Neutrophil (primary cell): ENCODE measurements around the gene KDM5B.

ENCODE experiments used
- H3K27ac ChIP-seq: fragments of 200-600 bp; sonication (generic); 2 replicates; pipeline ENCODE4 v1.5.1; 2016; ENCODE audit warnings: mild to moderate bottlenecking, moderate library complexity
- H3K27me3 ChIP-seq: fragments of 200-600 bp; sonication (generic); 2 replicates; pipeline ENCODE4 v1.6.0; 2016; ENCODE audit warnings: mild to moderate bottlenecking
- H3K36me3 ChIP-seq: fragments of 200-600 bp; sonication (generic); 2 replicates; pipeline ENCODE4 v1.5.1; 2017
- H3K4me1 ChIP-seq, 2 experiments: fragments of 200-600 bp in 1 of 2; sonication (generic) in 1 of 2; 1 replicate in 1 of 2; 2 replicates in 1 of 2; pipeline versions ENCODE4 v1.5.1 to v1.6.1; 2013 to 2016; ENCODE audit warnings: low read depth in 1 of 2, low read length in 1 of 2, mild to moderate bottlenecking in 1 of 2, moderate library complexity in 1 of 2; ENCODE audit not compliant: control insufficient read depth in 1 of 2, insufficient read depth in 1 of 2
- H3K4me3 ChIP-seq, 2 experiments: fragments of 200-600 bp in 1 of 2; sonication (generic) in 1 of 2; 1 replicate in 1 of 2; 2 replicates in 1 of 2; pipeline ENCODE4 v1.5.1; 2013 to 2016; ENCODE audit warnings: low read depth in 1 of 2, low read length in 1 of 2, mild to moderate bottlenecking in 1 of 2, moderate library complexity in 1 of 2
- H3K9me3 ChIP-seq: fragments of 200-600 bp; sonication (generic); 2 replicates; pipeline ENCODE4 v1.5.1; 2016
- TF ChIP-seq, protein P1 (sequence below): fragments of 200-600 bp; sonication (generic); IDR thresholded peaks from 2 replicates; pipeline ENCODE4 v1.5.1; 2016; ENCODE audit warnings: antibody characterized with exemption

Gene KDM5B

DNA sequence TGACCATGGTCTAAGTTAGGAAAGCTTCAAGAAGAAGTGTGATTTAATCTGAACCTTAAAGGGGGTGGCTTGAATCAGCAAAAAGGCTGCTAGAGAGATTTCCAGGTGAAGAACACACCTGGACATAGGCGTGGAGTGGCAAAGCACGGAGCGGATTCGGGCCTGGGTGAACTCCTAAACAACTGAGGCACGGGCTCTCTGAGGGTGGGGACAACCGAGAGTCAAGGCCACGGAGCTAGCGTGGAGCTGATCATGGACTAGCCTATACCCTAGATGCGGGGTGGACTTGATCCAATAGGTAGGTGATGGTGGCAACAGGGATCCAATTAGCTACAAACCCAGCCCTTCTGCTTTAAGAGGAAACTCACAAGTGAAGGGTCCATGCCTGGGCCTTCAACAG lies 125.7 kb downstream of the KDM5B start:
- no peaks in the 10 kb centered on the region for H3K36me3 ChIP-seq
- H3K27ac ChIP-seq: no peak overlapping the region
- H3K9me3 ChIP-seq: no peaks in the 10 kb centered on the region
- TF ChIP-seq, protein P1, sequence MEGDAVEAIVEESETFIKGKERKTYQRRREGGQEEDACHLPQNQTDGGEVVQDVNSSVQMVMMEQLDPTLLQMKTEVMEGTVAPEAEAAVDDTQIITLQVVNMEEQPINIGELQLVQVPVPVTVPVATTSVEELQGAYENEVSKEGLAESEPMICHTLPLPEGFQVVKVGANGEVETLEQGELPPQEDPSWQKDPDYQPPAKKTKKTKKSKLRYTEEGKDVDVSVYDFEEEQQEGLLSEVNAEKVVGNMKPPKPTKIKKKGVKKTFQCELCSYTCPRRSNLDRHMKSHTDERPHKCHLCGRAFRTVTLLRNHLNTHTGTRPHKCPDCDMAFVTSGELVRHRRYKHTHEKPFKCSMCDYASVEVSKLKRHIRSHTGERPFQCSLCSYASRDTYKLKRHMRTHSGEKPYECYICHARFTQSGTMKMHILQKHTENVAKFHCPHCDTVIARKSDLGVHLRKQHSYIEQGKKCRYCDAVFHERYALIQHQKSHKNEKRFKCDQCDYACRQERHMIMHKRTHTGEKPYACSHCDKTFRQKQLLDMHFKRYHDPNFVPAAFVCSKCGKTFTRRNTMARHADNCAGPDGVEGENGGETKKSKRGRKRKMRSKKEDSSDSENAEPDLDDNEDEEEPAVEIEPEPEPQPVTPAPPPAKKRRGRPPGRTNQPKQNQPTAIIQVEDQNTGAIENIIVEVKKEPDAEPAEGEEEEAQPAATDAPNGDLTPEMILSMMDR: no peak
- peaks cover 90% of the 10 kb centered on the region for H3K27me3 ChIP-seq
- H3K4me1 ChIP-seq: no peaks in the 10 kb centered on the region
- H3K4me3 ChIP-seq: no peak overlapping the region

DNA sequence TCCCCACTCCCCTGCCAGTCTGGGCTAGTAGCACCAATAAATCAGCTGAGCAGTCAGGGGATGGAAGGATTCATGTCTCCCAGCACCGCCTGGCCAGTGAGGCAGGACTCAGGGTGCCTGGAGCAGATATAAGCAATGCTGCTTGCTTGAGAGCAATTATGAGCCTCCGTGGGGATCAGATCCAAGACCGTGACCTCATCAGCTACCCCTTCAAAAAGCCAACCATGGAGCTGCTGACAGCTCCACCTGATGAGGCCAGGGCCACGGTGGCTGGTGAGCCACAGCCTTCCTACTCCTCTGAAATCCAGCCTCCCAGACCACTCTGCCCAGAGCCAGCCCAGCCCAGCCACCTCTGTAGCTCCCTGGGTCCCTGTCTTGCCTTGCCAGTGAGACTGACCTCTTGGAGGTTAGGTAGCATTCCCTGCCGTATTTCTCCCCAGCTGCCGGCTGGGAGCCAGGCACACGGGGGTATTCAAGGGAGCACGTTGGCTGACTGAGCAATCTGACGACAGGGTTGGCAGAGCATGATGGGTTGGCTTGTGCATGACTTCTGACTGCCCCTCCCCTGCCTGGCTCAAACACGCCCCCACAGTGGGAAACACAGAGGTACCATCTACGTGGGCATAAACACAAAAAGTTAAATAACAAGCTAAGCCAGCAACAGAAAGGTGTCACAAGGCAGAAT lies 126.3 kb downstream of the KDM5B start:
- H3K27ac ChIP-seq: no peak overlapping the region
- TF ChIP-seq, protein P1: no peak
- peaks cover 90% of the 10 kb centered on the region for H3K27me3 ChIP-seq
- no peaks in the 10 kb centered on the region for H3K9me3 ChIP-seq
- H3K4me3 ChIP-seq: no peak overlapping the region
- H3K4me1 ChIP-seq: no peaks in the 10 kb centered on the region
- H3K36me3 ChIP-seq: no peaks in the 10 kb centered on the region

DNA sequence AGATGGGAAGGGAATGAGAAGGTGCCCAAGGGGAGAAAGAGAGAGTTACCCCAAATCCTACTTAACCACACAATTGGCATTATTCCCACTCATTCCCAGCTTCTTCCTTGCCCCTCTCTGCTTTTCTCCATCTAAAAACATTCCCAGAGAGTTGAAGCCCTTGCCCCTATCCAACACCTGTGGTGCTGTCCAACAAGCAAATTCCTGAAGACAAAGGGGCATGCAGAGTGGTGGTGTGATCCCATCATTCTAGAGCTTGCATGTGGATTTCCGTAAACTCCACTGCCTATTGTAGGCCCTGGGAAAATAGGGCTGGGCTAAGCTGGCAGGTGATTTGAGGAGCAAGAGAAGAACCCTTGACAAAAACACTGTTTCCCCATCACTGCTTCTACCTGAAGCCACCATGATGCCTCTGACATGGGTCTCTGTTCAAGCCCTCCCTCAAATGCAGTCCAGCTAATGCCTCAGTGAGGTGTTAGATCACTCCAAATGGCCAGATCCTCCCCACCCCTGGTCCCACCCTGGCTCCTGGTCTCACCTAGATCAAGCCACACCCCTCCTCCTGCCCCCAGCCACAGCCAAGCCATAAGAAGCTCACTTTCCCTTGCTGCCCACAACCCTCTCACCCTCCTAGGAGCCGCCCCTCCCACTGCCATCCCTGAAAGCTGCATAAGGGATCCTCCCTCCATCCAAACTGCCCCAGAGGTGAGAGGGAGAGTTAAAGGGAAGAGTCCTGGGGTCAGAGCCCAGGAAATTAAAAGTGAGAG lies 127.5 kb downstream of the KDM5B start:
- no peaks in the 10 kb centered on the region for H3K9me3 ChIP-seq
- no peak overlapping the region for H3K4me3 ChIP-seq
- no peaks in the 10 kb centered on the region for H3K36me3 ChIP-seq
- no peak overlapping the region for H3K27ac ChIP-seq
- peaks cover 90% of the 10 kb centered on the region for H3K27me3 ChIP-seq
- TF ChIP-seq, protein P1: no peak
- H3K4me1 ChIP-seq: no peaks in the 10 kb centered on the region

DNA sequence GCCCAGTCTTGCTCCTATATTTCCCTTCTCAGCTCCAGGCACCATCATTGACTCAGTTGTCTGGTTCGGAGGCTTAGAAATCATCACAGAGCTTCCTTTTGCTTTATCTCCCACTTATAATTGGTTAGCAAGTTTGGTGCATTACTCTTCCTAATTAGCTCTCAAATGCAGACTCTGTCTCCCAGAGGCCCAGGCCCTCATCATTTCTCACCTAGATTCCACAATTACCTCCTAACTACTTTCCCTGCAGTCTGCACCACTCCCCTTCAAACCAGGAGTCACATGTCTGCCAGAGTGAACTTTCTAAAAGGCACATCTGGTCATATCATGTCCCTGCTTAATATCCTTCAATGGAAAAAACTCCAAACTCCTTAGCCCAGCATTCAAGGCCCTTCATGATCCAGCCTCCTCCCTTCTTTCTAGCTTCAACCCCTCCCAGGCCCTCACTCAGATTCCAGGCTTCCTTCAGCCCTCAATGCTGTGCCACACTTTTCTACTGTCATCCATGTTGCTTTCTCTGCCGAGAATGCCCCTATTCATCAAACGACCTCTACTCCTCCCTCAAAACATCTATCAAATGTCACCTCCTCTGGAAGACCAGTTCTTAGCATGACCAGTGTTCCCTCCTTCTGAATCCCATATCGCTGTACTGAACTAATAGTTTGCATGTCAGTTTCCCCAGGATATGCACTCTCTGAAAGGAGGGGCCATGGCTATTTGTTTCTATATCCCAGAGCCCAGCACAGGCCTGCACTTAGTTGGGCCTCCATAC lies 128.6 kb downstream of the KDM5B start:
- TF ChIP-seq, protein P1: no peak
- H3K9me3 ChIP-seq: no peaks in the 10 kb centered on the region
- no peak overlapping the region for H3K4me3 ChIP-seq
- no peaks in the 10 kb centered on the region for H3K36me3 ChIP-seq
- no peaks in the 10 kb centered on the region for H3K4me1 ChIP-seq
- H3K27ac ChIP-seq: no peak overlapping the region
- peaks cover 83% of the 10 kb centered on the region for H3K27me3 ChIP-seq

DNA sequence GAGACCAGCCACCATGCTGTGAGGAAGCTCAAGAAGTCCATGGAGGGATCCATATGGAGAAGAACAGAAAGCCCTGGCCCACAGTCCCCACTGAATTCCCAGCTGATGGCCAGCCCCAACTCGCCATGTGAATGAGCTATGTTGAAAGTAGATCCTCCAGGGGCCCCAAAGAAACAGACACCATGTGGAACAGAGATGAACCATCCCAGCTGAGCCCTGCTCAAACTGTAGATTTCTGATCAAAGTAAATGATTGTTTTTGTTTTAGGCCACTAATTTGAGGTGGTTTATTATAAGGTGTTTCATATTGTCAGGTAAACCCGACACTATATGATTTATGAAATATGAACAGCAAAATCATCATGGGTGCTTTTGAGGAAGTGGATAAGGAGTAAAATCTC lies 130.8 kb downstream of the KDM5B start:
- TF ChIP-seq, protein P1: no peak
- Histone ChIP-seq H3K4me3 (no peak overlapping the region), H3K27ac (no peak overlapping the region), H3K4me1 (no peaks in the 10 kb centered on the region), H3K9me3 (no peaks in the 10 kb centered on the region), H3K27me3 (peaks cover 77% of the 10 kb centered on the region), H3K36me3 (no peaks in the 10 kb centered on the region)
